ENCODE results near the gene RXYLT1.

The RXYLT1 gene

GRCh38 chr12:63787306-63787705 lies 7.6 kb downstream of the RXYLT1 start:
- Mint-ChIP-seq H3K36me3 (peaks cover 39% of the 10 kb centered on the region), H3K4me3 (no peak overlapping the region), H3K27me3 (no peaks in the 10 kb centered on the region), H3K27ac (no peak overlapping the region), H3K9me3 (no peaks in the 10 kb centered on the region), H3K4me1 (peaks cover 26% of the 10 kb centered on the region)

DNA sequence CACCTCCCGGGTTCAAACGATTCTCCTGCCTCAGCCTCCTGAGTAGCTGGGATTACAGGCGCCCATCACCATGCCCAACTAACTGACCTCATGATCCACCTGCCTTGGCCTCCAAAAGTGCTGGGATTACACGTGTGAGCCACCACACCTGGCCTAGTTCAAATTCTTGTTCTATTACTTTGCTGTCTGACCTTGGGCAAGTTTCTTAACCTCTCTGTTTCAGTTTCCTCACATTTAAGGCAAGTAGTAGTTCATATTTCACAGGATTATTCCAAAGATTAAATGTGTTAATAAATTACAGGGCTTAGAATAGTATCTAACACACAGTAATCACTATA lies 10.9 kb downstream of the RXYLT1 start:
- Mint-ChIP-seq H3K27ac (no peak overlapping the region), H3K4me1 (peaks cover 5% of the 10 kb centered on the region), H3K4me3 (no peak overlapping the region), H3K9me3 (no peaks in the 10 kb centered on the region), H3K36me3 (peaks cover 16% of the 10 kb centered on the region), H3K27me3 (no peaks in the 10 kb centered on the region)

GRCh38 chr12:63792338-63792737 lies 12.6 kb downstream of the RXYLT1 start:
- peaks cover 12% of the 10 kb centered on the region for H3K36me3 Mint-ChIP-seq
- H3K4me1 Mint-ChIP-seq = peaks cover 1% of the 10 kb centered on the region

GRCh38 chr12:63795032-63795687 lies 15.5 kb downstream of the RXYLT1 start:
- Mint-ChIP-seq H3K9me3 (no peaks in the 10 kb centered on the region), H3K4me3 (no peak overlapping the region), H3K36me3 (peaks cover 4% of the 10 kb centered on the region), H3K4me1 (no peaks in the 10 kb centered on the region), H3K27ac (no peak overlapping the region), H3K27me3 (no peaks in the 10 kb centered on the region)

More at GRCh38 chr12:63792338-63792737, 12.6 kb downstream of the RXYLT1 start:
- Mint-ChIP-seq H3K27ac (no peak overlapping the region), H3K4me3 (no peak overlapping the region), H3K27me3 (no peaks in the 10 kb centered on the region), H3K9me3 (no peaks in the 10 kb centered on the region)

DNA sequence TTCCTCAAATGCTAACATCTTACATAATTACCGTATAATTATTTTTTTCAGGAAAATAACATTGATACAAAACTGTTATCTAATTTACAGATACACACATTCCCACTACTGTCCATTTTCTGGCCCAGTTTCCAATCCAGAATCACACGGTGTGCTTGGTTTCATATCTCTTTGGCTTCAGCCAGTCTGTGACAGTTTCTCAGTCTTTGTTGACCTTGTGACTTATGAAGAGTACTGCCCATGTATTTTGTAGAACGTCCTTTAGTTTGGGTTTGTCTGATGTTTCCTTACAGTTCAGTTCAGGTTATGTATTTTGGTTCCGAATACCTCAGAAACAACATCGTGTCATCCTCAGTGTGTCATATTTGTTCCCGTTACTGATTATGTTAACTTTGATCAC lies 16.2 kb downstream of the RXYLT1 start:
- Mint-ChIP-seq H3K36me3 (no peaks in the 10 kb centered on the region), H3K4me1 (no peaks in the 10 kb centered on the region), H3K4me3 (no peak overlapping the region), H3K27ac (no peak overlapping the region), H3K9me3 (no peaks in the 10 kb centered on the region), H3K27me3 (no peaks in the 10 kb centered on the region)

GRCh38 chr12:63802012-63802608 lies 22.4 kb downstream of the RXYLT1 start:
- no peaks in the 10 kb centered on the region for H3K4me1 Mint-ChIP-seq
- H3K36me3 Mint-ChIP-seq = peaks cover 1% of the 10 kb centered on the region
- H3K27me3 Mint-ChIP-seq = no peaks in the 10 kb centered on the region
- no peak overlapping the region for H3K4me3 Mint-ChIP-seq
- no peaks in the 10 kb centered on the region for H3K9me3 Mint-ChIP-seq
- H3K27ac Mint-ChIP-seq = no peak overlapping the region

- H3K4me1 Mint-ChIP-seq = no peaks in the 10 kb centered on the region
- peaks cover 1% of the 10 kb centered on the region for H3K36me3 Mint-ChIP-seq
- no peak overlapping the region for H3K4me3 Mint-ChIP-seq
- H3K9me3 Mint-ChIP-seq = no peaks in the 10 kb centered on the region
- no peak overlapping the region for H3K27ac Mint-ChIP-seq
- H3K27me3 Mint-ChIP-seq = no peaks in the 10 kb centered on the region
These were observed 25.0 kb downstream of the RXYLT1 start for GRCh38 chr12:63804746-63805145.

GRCh38 chr12:63805704-63806672 lies 26.3 kb downstream of the RXYLT1 start:
- no peaks in the 10 kb centered on the region for H3K27me3 Mint-ChIP-seq
- peaks cover 1% of the 10 kb centered on the region for H3K36me3 Mint-ChIP-seq
- no peak overlapping the region for H3K27ac Mint-ChIP-seq
- H3K4me3 Mint-ChIP-seq = no peak overlapping the region
- H3K9me3 Mint-ChIP-seq = no peaks in the 10 kb centered on the region
- no peaks in the 10 kb centered on the region for H3K4me1 Mint-ChIP-seq

DNA sequence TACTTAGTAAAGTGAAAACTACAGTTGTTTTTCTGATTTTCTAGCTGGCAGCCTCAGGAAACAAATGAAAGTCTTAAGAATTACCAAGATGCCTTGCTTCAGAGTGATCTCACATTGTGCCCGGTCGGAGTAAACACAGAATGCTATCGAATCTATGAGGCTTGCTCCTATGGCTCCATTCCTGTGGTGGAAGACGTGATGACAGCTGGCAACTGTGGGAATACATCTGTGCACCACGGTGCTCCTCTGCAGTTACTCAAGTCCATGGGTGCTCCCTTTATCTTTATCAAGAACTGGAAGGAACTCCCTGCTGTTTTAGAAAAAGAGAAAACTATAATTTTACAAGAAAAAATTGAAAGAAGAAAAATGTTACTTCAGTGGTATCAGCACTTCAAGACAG lies 28.9 kb downstream of the RXYLT1 start:
- no peaks in the 10 kb centered on the region for H3K4me1 Mint-ChIP-seq
- H3K27ac Mint-ChIP-seq = no peak overlapping the region
- no peaks in the 10 kb centered on the region for H3K9me3 Mint-ChIP-seq
- no peak overlapping the region for H3K4me3 Mint-ChIP-seq
- H3K36me3 Mint-ChIP-seq = peaks cover 1% of the 10 kb centered on the region
- no peaks in the 10 kb centered on the region for H3K27me3 Mint-ChIP-seq

DNA sequence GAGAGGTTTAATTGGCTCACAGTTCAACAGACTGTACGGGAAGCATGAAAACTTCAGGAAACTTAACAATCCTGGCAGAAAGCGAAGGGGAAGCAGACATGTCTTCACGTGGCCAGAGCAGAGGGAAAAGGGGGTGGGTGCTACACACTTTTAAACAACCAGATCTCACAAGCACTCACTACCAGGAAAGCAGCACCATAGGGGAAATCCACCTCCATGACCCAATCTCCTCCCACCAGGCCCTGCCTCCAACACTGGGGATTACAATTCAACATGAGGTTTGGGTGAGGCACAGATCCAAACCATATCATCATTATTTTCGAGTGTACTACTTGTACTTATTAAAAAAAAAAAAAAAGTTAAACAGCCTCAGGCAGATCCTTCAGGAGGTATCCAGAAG lies 29.9 kb downstream of the RXYLT1 start:
- peaks cover 1% of the 10 kb centered on the region for H3K36me3 Mint-ChIP-seq
- no peaks in the 10 kb centered on the region for H3K9me3 Mint-ChIP-seq
- no peaks in the 10 kb centered on the region for H3K27me3 Mint-ChIP-seq
- H3K4me3 Mint-ChIP-seq = no peak overlapping the region
- H3K4me1 Mint-ChIP-seq = peaks cover under 1% of the 10 kb centered on the region
- no peak overlapping the region for H3K27ac Mint-ChIP-seq

DNA sequence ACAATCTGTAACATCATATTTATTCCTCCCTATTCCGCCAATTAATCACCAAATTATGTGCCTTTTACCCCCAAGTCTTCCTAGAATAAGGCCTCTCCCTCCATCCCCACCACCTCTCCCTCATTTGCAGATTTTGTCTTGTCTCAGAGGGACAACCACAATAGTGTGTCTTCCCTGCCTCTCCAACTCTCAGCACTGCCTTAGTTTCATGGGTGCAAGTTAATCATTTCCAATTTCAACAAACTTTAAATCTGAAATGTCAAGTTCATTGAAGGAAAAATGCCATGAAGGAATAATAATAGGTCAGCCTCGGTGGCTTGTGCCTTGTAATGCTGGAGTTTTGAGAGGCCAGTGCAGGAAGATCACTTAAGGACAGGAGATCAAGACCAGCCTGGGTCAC lies 31.6 kb downstream of the RXYLT1 start:
- no peaks in the 10 kb centered on the region for H3K27me3 Mint-ChIP-seq
- H3K4me3 Mint-ChIP-seq = no peak overlapping the region
- H3K4me1 Mint-ChIP-seq = peaks cover 8% of the 10 kb centered on the region
- H3K36me3 Mint-ChIP-seq = no peaks in the 10 kb centered on the region
- H3K27ac Mint-ChIP-seq = no peak overlapping the region
- H3K9me3 Mint-ChIP-seq = no peaks in the 10 kb centered on the region

DNA sequence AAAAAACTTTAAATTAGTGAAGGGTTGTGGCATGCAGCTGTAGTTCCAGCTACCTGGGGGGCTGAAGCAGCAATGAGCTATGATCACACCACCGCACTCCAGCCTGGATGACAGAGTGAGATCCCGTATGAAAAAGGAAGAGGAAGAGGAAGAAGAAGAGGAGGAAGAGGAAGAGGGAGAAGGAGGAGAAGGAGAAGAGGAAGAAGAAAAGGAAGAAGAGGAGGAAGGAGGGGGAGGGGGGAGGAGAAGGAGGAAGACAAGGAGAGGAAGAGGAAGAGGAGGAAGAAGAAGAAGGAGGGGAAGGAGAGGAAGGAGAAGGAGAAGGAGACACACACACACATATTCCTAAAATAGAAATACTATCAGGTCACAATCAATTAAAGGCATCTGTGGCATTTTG lies 32.0 kb downstream of the RXYLT1 start:
- Mint-ChIP-seq H3K4me1 (peaks cover 8% of the 10 kb centered on the region), H3K27ac (no peak overlapping the region), H3K9me3 (no peaks in the 10 kb centered on the region), H3K4me3 (no peak overlapping the region), H3K36me3 (no peaks in the 10 kb centered on the region), H3K27me3 (no peaks in the 10 kb centered on the region)

GRCh38 chr12:63814146-63814772 lies 34.5 kb downstream of the RXYLT1 start:
- Mint-ChIP-seq H3K4me3 (no peak overlapping the region), H3K27me3 (peaks cover 7% of the 10 kb centered on the region), H3K36me3 (no peaks in the 10 kb centered on the region), H3K27ac (no peak overlapping the region), H3K4me1 (peaks cover 8% of the 10 kb centered on the region), H3K9me3 (peaks cover 6% of the 10 kb centered on the region)

GRCh38 chr12:63815482-63815852 lies 35.8 kb downstream of the RXYLT1 start:
- peaks cover 1% of the 10 kb centered on the region for H3K36me3 Mint-ChIP-seq
- H3K4me1 Mint-ChIP-seq = peaks cover 8% of the 10 kb centered on the region
- H3K9me3 Mint-ChIP-seq = peaks cover 17% of the 10 kb centered on the region
- peaks cover 10% of the 10 kb centered on the region for H3K27me3 Mint-ChIP-seq
- H3K4me3 Mint-ChIP-seq = no peak overlapping the region
- no peak overlapping the region for H3K27ac Mint-ChIP-seq

DNA sequence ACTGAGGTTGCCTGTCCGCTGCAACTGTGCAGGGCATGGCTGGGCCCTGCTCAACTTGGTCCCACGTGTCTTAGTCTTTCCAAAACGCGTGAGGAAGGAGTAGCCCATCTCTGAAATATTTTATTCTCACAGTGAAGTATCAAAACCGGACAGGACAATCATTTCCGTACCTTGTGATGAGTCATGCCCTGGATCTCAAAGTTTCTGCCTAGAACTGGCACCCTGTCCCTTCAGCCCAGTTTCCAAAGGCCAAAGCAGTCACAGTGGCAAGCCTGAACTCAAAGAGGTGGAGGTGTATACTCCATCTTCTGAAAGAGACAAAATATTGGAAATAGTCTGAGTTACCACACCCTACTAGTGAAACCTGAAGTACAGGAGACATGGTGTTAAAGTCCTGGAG lies 36.3 kb downstream of the RXYLT1 start:
- Mint-ChIP-seq H3K4me3 (no peak overlapping the region), H3K27me3 (peaks cover 11% of the 10 kb centered on the region), H3K36me3 (peaks cover 1% of the 10 kb centered on the region), H3K4me1 (peaks cover 8% of the 10 kb centered on the region), H3K9me3 (peaks cover 17% of the 10 kb centered on the region), H3K27ac (no peak overlapping the region)

DNA sequence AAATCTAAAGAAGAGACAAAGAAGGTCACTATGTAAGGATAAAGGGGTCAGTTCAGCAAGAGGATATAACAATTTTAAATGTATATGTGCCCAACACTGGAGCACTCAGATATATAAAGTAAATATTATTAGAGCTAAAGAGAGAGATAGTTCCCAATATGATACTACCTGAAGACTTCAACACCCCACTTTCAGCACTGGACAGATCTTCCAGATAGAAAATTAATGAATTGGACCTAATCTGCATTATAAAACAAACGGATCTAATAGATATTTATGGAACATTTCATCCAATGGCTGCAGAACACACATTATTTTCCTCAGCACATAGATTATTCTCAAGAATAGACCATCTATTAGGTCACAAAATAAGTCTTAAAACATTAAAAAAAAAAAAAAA lies 40.7 kb downstream of the RXYLT1 start:
- H3K27ac Mint-ChIP-seq = no peak overlapping the region
- H3K9me3 Mint-ChIP-seq = peaks cover 17% of the 10 kb centered on the region
- H3K36me3 Mint-ChIP-seq = peaks cover 1% of the 10 kb centered on the region
- H3K4me1 Mint-ChIP-seq = peaks cover 3% of the 10 kb centered on the region
- H3K4me3 Mint-ChIP-seq = no peak overlapping the region
- peaks cover 30% of the 10 kb centered on the region for H3K27me3 Mint-ChIP-seq
